Activated CD4-positive, alpha-beta T cell treated with anti-CD3 and anti-CD28 coated beads, Interleukin-2, amount 50 U/mL, for 16 hours (primary cell): ENCODE data around the gene DBI.
"Not testable (repeated sequence)": the region's sequence is repeated elsewhere in the genome, so short reads cannot be mapped to it uniquely, and the experiment has no call there.

Experiments used
- DNase-seq: peaks from one replicate; pipeline ENCODE4 v3.0.0-alpha.2; 2020

DBI gene

DNA sequence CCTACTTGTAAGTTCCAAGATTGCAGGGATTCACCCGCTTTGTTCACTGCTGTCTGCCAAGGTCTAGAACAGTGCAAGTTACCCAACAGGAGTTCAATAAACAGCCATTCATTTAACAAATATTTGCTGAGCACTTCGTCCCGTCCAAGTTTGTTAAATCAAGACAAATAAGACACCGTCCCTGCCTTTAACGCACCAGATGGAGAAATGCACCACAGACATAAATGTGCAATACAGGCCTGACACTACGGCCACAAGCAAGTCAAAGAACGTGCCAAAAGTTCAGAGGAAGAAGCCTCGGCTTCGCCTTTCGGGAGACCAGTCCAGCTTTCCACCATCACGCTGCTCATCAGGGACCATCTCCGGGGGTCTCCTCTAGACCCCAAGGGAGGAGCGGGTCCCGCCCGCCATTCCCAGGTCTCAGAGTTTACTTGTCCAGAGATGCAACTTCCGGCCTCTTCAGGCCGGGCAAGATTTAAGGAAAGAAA lies 572 bp upstream of the DBI start:
- no peak for DNase-seq

DNA sequence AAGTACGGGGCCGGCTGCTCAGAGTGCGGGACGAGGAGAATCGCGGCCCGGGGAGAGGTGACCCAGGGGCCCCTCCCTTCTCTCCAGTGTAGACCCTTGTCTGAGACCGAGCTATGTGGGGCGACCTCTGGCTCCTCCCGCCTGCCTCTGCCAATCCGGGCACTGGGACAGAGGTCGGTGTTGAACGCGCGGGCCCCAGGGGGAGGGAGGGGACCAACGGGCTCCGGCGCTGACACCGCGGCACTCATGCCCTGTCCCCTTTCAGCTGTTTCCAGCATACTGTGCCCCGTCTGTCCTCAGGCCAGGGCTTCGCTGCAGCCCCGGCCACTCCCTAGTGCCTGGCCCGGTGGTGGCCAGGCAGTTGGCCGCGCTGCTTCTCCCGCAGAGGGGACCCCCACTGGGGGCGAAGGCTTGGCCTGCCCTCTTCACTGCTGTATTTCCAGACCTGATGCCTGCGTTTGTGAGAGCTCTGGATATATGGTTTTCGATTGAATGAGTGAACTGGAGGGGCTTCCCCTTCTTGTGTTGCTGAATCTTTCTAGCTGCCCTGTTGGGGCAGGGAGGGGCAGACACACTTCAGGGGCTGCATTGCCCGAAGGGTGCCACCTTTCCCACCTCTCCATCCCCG lies 809 bp downstream of the DBI start:
- DNase-seq: peak; percentile 62

DNA sequence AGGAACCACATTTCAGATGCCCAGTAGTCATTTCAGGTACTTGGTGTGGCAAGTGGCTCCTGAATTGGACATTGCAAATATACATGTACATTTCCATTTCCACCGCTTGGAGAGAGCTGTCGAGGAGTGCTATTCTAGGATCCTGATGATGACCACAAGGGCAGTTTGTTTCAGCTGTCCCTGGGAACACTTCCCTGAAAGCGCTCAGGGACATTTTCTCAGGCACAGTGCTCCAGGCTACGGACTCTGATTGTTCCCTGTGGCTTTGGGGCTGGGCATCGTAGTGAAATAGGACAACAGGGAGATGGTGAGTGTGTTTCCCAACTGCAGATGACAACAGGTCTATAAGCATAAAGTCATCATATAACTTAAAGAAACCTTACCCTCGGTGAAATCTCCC lies 3.1 kb downstream of the DBI start:
- DNase-seq: no peak

- DNase-seq: no peak
Observed at GRCh38 chr2:119371111-119371510, 4.3 kb downstream of the DBI start.

DNA sequence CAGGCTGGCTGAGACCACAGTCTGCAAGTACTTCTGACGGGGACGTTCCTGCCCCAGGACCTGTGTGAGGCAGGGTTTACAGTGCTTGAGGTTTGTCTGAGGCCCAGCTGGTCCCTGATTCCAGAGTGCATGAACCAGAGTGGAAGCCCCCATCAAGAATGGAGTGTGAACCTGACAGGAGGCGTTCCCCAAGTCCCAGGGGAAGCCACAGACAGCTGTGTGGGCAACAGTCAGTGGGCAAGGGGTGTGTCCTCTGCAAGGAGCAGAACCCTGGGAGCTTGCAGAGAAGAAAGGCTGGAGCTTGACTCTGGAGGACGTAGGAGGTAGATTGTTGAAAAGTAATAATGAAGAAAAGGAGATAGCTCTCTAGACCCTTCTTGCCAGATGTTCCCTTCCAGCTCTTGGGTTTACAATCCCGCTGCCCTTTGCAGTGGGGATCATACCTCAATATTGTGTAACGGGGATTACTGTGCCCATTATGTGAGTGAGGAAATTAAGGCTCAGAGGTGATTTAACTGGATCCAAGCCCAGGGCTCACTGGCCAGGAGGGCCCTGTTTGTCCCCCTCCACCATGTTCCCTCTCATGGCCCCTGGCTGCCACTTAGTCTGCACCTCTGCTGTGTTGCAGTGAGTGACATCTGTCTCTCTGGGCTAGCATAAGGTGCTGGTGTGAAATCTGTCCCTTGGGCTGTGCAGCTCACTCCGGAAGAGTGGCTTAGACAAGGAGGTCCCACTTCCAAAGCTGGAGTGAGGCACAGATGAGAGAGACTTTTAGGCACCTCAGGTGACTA lies 6.2 kb downstream of the DBI start:
- no peak for DNase-seq

DNA sequence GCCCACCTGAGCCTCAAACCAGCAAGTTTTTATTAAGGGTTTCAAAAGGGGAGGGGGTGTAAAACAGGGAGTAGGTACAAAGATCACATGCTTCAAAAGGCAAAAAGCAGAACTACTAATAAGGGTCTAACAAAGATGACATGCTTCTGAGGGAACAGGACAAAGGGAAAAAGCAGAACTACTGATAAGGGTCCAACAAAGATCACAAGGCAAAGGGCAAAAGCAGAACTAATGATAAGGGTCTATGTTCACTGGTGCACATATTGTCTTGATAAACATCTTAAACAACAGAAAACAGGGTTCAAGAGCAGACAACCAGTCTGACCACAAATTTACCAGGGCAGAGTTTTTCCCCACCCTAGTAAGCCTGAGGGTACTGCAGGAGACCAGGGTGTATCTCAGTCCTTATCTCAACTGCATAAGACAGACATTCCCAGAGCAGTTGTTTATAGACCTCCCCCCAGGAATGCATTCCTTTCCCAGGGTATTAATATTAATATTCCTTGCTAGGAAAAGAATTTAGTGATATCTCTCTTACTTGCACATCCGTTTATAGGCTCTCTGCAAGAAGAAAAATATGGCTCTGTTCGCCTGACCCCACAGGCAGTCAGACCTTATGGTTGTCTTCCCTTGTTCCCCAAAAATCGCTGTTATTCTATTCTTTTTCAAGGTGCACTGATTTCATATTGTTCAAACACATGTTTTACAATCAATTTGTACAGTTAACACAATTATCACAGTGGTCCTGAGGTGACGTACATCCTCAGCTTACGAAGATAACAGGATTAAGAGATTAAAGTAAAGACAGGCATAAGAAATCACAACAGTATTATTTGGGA lies 7.3 kb downstream of the DBI start:
- DNase-seq: not testable (repeated sequence)

DNA sequence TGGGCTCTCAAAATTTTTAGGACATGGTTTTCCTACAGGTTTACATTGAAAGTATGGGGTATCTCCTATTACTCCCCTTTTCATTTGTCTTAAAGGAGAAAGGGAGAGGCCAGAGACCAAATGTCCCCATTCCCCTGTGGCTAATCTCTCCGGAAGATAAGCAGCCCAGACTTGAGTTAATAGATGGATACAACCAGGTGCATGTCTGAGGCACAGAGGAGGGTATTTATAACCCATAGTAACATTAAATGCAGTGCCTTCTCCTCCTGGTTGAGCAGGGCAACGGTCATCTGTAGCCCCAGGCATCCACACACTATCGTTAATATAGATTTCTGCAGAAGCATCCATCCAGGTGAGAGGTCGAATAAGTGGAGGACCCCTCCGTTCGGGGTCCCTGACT lies 9.6 kb downstream of the DBI start:
- not testable (repeated sequence) for DNase-seq

GRCh38 chr2:119376810-119377209 lies 10.0 kb downstream of the DBI start:
- DNase-seq: no peak

- DNase-seq: no peak
Observed at GRCh38 chr2:119377294-119377992, 10.7 kb downstream of the DBI start.

- DNase-seq: no peak
Observed at GRCh38 chr2:119377993-119378345, 11.2 kb downstream of the DBI start.

- no peak for DNase-seq
Observed at GRCh38 chr2:119378566-119378965, 11.8 kb downstream of the DBI start.

DNA sequence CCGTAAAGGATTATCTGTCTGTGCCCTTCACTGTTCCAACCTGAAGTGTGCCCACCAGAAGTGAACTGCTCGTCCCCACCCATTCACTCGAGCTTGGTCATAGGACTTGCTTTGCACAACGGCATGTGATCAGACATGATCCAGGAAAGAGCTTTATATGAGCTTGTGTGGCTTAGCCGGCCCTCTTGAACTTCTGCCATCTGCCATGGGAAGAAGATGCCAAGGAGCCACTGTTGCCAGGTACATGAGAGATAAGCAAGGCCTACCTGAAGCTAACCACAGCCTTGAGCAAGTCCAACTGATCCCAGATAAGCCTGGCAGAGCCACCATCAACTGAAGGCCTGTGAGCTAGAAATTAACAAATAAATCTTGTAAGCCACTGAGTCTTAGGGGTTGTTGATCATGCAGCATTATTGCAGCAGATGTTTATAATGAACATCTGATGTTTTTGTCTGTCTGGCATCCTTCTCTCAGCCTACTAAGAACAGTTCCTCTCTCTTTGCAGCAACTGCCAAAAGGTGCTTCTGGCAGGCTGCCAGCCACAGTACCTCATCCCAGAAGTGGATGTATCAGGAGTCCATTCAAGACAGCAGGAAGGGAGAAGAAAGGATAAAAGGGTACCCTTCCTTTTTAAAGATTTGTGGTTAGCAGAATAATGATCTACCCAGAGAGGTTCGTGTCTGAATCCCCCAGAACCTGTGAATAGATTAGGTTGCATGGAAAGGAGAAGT lies 16.8 kb downstream of the DBI start:
- DNase-seq: no peak

DNA sequence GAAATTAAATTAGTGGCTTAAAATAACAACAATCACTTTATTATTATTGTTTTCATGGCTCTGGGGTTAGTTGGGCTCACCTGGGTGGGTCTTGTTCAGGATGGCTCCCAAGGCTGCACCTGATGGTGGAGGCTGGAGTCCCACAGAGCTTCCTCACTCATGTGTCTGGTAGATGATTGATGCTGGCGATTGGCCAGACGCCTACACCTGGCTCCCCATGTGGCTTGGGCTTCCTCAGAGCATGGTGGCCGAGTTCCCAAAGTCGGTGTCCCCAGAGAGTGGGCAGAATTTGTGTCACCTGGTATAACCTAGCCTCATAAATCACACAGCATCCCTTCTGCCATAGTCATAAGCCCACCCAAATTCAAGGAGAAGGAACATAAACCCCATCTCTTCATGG lies 18.2 kb downstream of the DBI start:
- DNase-seq: no peak

- no peak for DNase-seq
Observed at GRCh38 chr2:119385466-119385865, 18.7 kb downstream of the DBI start.

GRCh38 chr2:119387381-119388129 lies 20.8 kb downstream of the DBI start:
- DNase-seq: no peak

DNA sequence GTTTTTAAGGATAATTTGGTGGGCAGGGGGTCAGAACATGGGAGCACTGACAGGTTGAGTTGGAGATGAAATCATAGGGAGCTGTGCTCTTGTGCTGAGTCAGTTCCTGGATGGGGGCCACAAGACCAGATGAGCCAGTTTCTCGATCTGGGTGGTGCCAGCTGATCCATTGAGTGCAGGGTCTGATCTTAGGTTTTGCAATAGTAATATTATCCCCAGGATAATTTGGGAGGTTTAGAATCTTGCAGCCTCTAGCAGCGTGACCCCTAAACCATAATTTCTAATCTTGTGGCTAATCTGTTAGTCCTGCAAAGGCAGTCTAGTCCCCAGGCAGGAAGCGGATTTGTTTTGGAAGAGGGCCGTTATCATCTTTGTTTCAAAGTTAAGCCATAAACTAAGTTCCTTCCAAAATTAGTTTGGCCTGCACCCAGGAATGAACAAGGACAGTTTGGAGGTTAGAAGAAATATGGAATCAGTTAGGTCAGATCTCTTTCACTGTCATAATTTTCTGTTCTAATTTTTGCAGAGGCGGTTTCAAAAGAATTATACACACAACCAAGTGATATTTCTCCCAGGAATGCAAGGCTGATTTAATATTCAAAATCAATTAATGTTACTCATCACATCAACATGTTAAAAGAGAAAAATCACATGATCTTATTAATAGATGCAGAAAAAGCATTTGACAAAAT lies 23.0 kb downstream of the DBI start:
- no peak for DNase-seq

DNA sequence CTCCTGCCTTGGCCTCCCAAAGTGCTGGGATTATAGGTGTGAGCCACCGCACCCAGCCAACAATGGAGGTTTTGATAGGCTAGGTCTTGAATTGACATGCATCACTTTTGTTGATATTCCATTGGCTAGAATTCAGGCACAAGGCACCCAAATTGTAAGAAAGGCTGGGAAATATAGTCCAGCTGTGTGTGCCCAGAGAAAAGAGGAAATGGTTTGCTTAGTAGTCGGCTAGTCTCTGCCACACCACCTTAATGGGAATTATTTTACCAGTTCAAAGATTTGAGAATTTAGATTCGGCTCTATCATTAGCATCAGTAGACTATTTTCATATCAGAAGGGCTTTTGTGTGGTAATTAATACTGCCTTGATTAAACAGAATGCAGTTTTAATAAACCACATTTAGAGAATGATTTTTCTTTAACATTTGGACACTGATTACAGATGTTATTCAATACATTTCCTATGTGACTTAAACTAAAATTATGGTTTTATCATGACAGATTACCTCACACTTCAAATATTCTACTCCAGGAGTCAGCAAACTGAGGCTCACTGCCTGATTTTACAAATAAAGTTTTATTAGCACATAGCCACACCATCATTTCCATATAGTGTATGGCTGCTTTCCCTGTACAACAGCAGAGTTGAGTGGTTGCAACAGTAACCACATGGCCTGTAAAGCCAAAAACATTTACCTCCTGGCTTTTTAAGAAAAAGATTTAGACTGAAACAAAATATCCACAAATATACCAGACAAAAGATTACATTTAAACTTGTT lies 27.4 kb downstream of the DBI start:
- DNase-seq: no peak

DNA sequence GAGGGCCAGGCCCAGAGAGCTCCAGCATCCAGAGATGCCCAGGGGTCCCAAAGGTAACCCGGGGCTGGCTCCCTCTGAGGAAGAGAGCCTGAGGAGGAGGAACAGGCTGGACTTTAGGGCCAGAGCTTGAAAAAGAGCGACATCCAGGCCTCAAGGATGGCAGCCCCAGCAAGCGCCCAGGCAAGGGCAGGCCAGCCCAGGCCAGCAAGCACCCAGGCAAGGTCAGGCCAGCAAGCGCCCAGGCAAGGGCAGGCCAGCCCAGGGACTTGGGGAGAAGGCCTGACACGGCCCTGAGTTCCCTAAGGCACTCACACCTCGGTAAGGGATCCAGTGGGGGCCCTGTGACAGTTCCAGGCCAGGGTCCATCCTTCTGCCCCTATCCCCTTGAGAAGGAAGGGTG lies 30.4 kb downstream of the DBI start:
- no peak for DNase-seq

GRCh38 chr2:119402106-119402505 lies 35.3 kb downstream of the DBI start:
- no peak for DNase-seq
